ENCODE results near the gene SGTB. TPM values are rescaled to one million over a fixed set of nuclear protein-coding genes. Genes with fewer than 3 reads are reported as not detected.

Gene SGTB
- total and polyA plus RNA-seq, 2 of the 8 experiments (the other 6 are each of a cell fraction or from before 2014, with no cell fraction given): 2.2 to 18.7 TPM

DNA sequence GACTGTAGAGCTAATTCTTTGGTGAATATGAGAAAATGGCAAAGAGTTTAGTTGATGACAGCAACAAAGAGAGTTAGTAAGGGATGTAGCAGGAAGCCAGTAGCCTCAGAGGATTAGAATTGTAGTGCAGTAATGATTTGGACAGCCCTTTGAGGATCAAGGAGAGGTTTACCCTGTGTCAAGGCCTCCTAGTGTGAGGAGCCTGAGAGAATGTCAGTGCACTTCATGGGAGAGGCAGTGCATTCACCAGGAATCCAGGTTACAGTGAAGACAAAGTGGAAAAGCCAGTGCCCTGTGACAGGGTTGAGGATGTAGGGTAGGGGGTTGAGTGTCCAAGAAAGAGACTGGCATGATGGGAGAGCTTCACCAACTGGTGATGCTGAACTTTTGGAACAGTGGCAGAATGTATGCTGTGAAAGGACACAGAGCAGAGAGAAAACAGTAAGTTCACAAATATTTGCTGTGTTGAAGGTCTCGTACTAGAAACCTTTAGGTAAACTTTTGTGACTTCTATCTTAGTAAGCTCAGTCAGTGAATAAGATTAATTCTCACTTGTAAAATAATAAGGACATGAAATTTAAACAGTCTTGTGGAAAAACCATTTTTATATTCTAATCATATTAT is 27.4 kb upstream of the SGTB start (continued):
- TF ChIP-seq KDM4A (IDR thresholded peaks at IDR 0.05; ENCODE audit: low read depth, low read length, severe bottlenecking) (no peak), CBX5 (IDR thresholded peaks at IDR 0.05; ENCODE audit: low read depth, low read length) (no peak), RXRA (IDR thresholded peaks at IDR 0.05; ENCODE audit: insufficient read depth, low read depth, low read length) (no peak), POLR2AphosphoS5 (IDR thresholded peaks at IDR 0.05; ENCODE audit: low read depth, low read length) (no peak)
- TF ChIP-seq, protein P1, sequence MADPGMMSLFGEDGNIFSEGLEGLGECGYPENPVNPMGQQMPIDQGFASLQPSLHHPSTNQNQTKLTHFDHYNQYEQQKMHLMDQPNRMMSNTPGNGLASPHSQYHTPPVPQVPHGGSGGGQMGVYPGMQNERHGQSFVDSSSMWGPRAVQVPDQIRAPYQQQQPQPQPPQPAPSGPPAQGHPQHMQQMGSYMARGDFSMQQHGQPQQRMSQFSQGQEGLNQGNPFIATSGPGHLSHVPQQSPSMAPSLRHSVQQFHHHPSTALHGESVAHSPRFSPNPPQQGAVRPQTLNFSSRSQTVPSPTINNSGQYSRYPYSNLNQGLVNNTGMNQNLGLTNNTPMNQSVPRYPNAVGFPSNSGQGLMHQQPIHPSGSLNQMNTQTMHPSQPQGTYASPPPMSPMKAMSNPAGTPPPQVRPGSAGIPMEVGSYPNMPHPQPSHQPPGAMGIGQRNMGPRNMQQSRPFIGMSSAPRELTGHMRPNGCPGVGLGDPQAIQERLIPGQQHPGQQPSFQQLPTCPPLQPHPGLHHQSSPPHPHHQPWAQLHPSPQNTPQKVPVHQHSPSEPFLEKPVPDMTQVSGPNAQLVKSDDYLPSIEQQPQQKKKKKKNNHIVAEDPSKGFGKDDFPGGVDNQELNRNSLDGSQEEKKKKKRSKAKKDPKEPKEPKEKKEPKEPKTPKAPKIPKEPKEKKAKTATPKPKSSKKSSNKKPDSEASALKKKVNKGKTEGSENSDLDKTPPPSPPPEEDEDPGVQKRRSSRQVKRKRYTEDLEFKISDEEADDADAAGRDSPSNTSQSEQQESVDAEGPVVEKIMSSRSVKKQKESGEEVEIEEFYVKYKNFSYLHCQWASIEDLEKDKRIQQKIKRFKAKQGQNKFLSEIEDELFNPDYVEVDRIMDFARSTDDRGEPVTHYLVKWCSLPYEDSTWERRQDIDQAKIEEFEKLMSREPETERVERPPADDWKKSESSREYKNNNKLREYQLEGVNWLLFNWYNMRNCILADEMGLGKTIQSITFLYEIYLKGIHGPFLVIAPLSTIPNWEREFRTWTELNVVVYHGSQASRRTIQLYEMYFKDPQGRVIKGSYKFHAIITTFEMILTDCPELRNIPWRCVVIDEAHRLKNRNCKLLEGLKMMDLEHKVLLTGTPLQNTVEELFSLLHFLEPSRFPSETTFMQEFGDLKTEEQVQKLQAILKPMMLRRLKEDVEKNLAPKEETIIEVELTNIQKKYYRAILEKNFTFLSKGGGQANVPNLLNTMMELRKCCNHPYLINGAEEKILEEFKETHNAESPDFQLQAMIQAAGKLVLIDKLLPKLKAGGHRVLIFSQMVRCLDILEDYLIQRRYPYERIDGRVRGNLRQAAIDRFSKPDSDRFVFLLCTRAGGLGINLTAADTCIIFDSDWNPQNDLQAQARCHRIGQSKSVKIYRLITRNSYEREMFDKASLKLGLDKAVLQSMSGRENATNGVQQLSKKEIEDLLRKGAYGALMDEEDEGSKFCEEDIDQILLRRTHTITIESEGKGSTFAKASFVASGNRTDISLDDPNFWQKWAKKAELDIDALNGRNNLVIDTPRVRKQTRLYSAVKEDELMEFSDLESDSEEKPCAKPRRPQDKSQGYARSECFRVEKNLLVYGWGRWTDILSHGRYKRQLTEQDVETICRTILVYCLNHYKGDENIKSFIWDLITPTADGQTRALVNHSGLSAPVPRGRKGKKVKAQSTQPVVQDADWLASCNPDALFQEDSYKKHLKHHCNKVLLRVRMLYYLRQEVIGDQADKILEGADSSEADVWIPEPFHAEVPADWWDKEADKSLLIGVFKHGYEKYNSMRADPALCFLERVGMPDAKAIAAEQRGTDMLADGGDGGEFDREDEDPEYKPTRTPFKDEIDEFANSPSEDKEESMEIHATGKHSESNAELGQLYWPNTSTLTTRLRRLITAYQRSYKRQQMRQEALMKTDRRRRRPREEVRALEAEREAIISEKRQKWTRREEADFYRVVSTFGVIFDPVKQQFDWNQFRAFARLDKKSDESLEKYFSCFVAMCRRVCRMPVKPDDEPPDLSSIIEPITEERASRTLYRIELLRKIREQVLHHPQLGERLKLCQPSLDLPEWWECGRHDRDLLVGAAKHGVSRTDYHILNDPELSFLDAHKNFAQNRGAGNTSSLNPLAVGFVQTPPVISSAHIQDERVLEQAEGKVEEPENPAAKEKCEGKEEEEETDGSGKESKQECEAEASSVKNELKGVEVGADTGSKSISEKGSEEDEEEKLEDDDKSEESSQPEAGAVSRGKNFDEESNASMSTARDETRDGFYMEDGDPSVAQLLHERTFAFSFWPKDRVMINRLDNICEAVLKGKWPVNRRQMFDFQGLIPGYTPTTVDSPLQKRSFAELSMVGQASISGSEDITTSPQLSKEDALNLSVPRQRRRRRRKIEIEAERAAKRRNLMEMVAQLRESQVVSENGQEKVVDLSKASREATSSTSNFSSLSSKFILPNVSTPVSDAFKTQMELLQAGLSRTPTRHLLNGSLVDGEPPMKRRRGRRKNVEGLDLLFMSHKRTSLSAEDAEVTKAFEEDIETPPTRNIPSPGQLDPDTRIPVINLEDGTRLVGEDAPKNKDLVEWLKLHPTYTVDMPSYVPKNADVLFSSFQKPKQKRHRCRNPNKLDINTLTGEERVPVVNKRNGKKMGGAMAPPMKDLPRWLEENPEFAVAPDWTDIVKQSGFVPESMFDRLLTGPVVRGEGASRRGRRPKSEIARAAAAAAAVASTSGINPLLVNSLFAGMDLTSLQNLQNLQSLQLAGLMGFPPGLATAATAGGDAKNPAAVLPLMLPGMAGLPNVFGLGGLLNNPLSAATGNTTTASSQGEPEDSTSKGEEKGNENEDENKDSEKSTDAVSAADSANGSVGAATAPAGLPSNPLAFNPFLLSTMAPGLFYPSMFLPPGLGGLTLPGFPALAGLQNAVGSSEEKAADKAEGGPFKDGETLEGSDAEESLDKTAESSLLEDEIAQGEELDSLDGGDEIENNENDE (IDR thresholded peaks at IDR 0.05; ENCODE audit: insufficient replicate concordance, low read length): no peak
